HepG2 (cell line): Measurements from ENCODE around the gene ABHD6.
A peak's percentile ranks its signal among the peaks of the same experiment; 100 is the strongest.

Experiments
- AFF4 ChIP-seq: sonication (generic); formaldehyde crosslinking; IDR thresholded peaks from 2 replicates; pipeline ENCODE4 v1.4.0; 2020; ENCODE audit warnings: missing genetic modification reagents
- ATF6 ChIP-seq: sonication (generic); formaldehyde crosslinking; conservative IDR thresholded peaks from 2 replicates; pipeline ENCODE4 v1.4.0; 2020; ENCODE audit warnings: missing genetic modification reagents
- CTCF ChIP-seq: sonication (generic); formaldehyde crosslinking; IDR thresholded peaks from 2 replicates; pipeline ENCODE4 v1.5.0; 2020; ENCODE audit warnings: mild to moderate bottlenecking, missing genetic modification reagents, moderate library complexity
- EP300 ChIP-seq, 3 experiments: sonication (generic) in 1 of 3; formaldehyde crosslinking in 1 of 3; IDR thresholded peaks; 2 replicates each; pipeline versions ENCODE4 v1.5.1 to v1.6.1; 2011 to 2020; ENCODE audit warnings: low read depth in 2 of 3, low read length in 2 of 3, borderline replicate concordance in 1 of 3, improper control_type of control experiment in 1 of 3, mild to moderate bottlenecking in 1 of 3, missing genetic modification reagents in 1 of 3, moderate library complexity in 1 of 3
- PRDM15 ChIP-seq: sonication (generic); formaldehyde crosslinking; IDR thresholded peaks from 2 replicates; pipeline ENCODE4 v1.4.0; 2020; ENCODE audit warnings: missing genetic modification reagents
- UBTF ChIP-seq: sonication (generic); formaldehyde crosslinking; IDR thresholded peaks from 2 replicates; pipeline ENCODE4 v1.4.0; 2020; ENCODE audit warnings: mild to moderate bottlenecking, missing genetic modification reagents

GRCh38 chr3:58288011-58288728 lies 50.6 kb downstream of the ABHD6 start:
- TF ChIP-seq AFF4 (CRISPR knock-in tag) (no peak), UBTF (CRISPR knock-in tag) (no peak), ATF6 (CRISPR knock-in tag) (no peak), CTCF (peak; percentile 17; the same call in 1 of the 2 replicates), EP300 (IDR thresholded peaks at IDR 0.05; ENCODE audit: low read depth in 2 of 2, low read length in 2 of 2) (no peak), EP300 (CRISPR knock-in tag; IDR thresholded peaks at IDR 0.05; ENCODE audit: borderline replicate concordance) (no peak), PRDM15 (CRISPR knock-in tag) (no peak)
